HS-27A (cell line): Measurements from ENCODE around the gene PHACTR1.

Source experiments
- DNase-seq: peaks from one replicate; pipeline ENCODE4 v3.0.0-alpha.2; 2012; ENCODE audit warnings: low read depth, missing footprints

Gene PHACTR1

GRCh38 chr6:13072686-13073347 lies 356.2 kb downstream of the PHACTR1 start:
- no peak for DNase-seq

DNA sequence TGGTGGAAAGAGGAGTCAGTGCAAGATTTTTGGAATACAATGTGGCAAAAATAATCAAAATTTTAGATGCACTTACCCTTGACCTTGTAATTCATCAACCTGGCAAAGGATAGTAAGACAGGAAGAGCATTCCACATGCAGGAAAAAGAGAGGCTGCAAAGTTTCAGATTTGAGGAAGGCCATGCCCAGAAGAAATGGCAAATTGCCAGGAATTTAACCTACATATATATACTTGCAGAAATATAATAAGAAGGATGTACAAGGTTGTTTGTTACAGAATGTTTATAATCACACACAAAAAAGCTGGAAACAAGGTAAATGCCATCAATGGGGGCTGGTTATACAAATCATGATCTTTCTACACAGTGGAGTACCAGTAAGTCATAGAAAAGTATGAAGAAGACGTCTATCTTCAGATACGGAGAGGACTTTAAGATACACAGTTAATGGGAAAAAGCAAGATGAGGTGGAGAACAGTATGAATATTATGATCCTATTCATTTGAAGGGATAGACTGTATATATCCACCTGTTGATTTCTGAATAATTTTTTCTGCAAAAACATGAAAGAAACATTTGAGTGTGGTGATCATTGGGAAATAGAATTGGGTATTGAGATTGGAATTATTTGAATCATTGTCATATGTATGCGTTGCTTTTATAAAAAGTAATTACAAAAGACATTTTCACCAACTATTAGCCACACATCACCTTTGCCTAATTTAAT lies 358.0 kb downstream of the PHACTR1 start:
- DNase-seq, result no peak

DNA sequence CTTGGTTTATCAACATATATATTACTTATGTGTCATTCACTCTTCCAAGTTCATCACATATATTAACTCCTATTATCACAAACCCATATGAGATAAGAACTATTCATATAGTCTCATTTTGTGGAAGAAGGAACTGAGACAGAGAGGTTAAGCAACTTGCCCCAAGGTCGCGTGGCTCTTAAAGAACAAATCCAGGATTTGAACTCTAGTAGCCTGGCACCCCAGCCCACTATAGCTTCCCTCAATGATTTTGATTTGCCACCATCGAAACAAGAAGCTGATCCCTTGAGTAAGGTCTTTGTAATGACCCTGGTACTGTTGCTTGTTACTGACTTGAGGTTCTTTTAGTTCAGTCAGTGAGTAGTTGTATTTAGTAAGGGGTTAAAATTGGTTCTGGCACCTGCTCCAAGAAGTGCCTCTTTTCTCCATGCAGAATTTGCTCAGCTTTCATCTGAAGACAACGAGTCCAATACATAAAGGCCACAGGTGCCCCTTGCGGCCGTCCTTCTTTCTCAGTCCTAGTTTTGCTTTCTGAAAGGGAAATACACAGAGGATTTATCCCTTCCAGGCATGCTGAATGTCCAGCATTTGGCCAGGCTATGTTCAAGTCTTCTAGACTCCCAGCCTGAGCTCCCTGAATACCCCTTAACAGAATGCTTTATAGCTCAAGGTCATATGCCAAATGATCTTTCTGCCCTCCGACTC lies 358.7 kb downstream of the PHACTR1 start:
- DNase-seq, result no peak

- DNase-seq, result no peak
Measured at GRCh38 chr6:13076575-13076974, 360.0 kb downstream of the PHACTR1 start.

GRCh38 chr6:13077117-13077516 lies 360.6 kb downstream of the PHACTR1 start:
- no peak for DNase-seq

GRCh38 chr6:13079096-13079723 lies 362.6 kb downstream of the PHACTR1 start:
- no peak for DNase-seq

GRCh38 chr6:13080462-13081188 lies 364.1 kb downstream of the PHACTR1 start:
- DNase-seq, result no peak

- DNase-seq, result no peak
Measured at GRCh38 chr6:13081189-13081563, 364.6 kb downstream of the PHACTR1 start.

DNA sequence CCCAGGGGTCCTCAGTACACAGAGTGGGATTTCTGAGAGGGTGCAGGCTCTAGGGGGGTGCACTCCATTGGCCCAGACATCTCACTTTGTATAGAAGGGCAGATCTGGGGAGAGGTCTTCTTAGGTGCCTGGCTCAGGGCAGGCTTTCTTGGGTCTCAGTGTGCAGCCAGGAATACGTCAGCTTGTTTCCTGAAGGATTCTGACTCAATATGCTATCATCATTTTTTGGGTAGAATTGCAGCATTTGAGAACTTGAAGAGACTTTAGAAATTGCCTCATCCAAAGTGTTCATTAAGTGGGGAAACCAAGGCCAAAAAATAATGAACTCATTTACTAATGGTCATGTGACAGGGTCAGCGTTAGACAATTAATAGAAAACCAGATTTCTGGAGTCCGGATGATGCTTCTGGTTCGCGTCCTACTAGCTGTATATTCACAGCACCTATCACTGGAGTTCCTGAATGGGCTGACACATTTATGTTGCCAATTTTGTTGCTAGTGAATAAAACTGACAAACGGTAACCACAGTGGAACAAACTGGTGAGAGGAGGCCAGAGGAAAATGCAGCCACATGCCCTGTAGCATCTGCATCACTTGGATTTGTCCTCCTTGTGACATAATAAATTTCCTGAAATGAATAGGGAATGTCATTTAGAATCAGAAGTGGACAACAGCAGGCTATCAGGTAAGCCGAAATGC lies 372.9 kb downstream of the PHACTR1 start:
- no peak for DNase-seq

GRCh38 chr6:13091192-13091591 lies 374.6 kb downstream of the PHACTR1 start:
- no peak for DNase-seq

DNA sequence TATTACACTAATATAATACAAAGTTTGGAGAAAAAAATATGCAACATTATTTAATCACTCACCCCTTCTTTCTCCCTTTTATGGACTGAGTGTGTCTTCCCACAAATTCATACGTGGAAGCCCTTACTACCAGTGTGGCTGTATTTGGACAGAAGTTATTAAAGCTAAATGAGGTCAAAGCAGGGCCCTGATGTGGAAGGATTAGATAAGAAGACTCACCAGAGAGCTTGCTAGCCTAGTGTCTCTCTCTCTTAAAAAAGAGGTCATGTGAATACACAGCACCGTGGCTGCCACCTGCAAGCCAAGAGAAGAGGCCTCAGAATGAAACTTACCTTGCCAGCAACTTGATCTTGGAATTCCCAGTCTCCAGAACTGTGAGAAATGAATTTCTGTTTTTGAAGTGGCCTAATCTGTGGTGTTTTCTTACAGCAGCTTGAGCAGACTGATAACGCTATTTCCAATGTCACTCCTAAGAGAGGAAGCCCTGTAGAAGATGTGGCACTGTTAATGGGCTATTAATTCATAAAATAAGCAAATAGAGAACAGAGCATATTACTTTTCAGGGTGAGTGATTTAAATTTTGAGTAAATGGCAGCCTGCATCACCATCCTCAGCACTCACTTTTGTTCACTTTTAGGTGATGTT lies 378.3 kb downstream of the PHACTR1 start:
- DNase-seq, result no peak

DNA sequence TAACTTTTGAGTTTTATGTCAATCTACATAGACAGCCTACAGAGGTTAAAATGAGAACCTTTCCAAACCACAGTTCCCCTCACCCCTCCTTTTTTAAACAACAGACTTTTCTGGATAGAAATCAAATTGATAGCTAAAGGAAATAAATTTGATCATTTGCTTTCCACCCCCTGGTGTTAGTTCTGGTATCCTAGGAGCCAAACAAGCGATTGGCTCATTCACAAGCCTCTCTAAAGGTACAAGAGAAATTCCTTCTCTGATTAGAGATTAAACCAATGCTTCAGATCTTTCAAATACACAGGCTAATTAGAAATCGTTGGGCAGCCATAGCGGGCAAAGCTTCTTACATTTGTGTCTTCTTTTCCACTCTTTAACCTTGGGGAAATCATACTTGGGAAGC lies 379.5 kb downstream of the PHACTR1 start:
- no peak for DNase-seq

- no peak for DNase-seq
Measured at GRCh38 chr6:13097454-13097853, 380.9 kb downstream of the PHACTR1 start.

DNA sequence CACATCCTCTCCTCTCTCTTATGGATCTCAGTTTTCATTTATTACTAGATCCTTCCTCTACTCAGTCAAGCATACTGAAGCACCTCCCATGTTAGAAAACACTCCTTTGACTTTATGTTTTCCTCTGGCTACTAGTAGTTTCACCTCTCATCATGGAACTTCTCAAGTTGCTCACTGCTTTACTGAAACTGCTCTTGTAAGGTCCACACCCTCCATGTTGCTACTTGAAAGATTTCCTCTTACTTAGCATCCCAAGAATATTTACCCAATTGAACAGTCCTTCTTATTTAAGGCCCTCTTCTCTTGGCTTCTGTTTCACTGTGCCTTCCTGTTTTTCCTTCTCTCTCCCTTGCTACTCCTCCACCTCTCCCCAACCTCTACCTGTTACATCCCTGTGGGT lies 381.4 kb downstream of the PHACTR1 start:
- no peak for DNase-seq

GRCh38 chr6:13098793-13099570 lies 382.4 kb downstream of the PHACTR1 start:
- DNase-seq, result no peak

DNA sequence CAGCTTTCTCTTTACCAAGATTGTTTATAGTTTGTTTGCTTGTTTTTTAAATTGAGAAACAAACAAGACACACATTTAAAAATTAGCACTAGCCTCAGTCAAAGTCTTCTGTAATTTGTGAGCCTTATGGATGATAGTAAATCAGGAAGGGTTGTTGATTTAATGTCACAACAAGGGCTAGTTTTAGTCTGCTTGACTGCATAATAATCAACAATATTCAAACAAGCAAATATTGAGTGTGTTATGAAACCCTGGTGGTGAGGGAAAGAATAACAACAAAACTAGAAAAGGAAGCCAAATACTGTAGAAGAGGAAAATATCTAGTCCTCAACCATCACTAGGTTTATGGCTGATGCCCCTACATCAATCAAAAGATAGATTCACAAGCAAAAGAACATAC lies 383.2 kb downstream of the PHACTR1 start:
- DNase-seq, result no peak

DNA sequence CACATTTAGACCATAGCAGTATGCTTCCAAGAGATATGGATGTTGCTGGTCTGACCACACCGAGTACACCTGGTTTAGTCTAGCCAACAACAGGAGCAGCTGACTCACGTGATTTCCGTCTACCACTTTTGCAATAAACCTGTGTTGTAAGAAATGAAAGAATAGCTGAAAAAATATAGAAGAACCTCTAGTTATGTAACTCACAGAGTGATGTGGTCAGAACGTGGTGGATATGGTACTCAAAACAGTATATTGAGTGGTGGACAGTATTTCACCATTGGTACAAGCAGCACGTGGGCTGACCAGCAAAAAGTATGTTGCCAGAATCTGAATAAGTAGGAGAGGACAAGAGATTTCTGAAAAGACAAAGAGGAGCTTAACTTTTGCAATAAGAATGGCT lies 384.8 kb downstream of the PHACTR1 start:
- DNase-seq, result no peak

GRCh38 chr6:13101985-13102384 lies 385.4 kb downstream of the PHACTR1 start:
- no peak for DNase-seq

DNA sequence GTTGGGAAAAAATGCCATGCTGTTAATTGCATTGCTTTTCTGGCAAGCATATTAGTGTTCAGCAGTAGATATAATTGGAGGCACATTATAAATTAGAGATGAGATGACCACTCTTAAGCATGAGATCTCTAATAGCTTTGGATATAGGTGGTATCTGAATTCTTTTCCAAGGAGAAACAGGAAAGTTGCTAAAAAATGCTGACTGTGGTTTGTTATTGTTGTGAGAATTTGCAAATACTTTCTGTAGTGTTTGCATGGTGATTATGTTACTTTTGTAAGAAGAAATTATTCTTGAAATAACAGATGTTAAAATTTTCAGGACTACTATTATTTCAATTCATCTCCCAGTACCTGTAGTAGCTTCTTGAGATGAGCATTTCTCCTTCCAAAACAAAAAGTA lies 386.6 kb downstream of the PHACTR1 start:
- DNase-seq, result no peak

DNA sequence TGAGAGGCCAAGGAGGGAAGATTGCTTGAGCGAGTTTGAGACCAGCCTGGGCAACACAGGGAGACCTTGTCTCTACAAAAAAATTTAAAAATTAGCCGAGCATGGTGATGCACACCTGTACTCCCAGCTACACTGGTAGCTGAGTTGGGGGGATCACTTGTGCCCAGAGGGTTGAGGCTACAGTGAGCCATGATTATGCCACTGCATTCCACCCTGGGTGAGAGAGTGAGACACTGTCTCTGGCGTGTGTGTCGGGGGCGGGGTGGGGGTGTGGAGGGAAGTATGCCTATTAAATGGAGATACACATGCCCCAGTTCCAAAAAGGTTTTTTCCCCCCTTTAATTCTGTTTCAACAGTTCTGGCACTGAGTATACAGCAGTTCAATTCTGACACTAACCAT lies 388.6 kb downstream of the PHACTR1 start:
- DNase-seq, result no peak
